NCI-H748 (cell line): ENCODE results near the gene MED27.

Source experiments
- DNase-seq: peaks from one replicate; lab custom pipeline; 2025; ENCODE audit not compliant: unreplicated experiment; lab: John Stamatoyannopoulos, UW

The MED27 gene

GRCh38 chr9:132044176-132044875, 35.3 kb downstream of the MED27 start:
- no peak for DNase-seq

- DNase-seq = no peak
Observed at GRCh38 chr9:132043708-132044107, 36.0 kb downstream of the MED27 start.

GRCh38 chr9:132042324-132042723, 37.3 kb downstream of the MED27 start:
- no peak for DNase-seq

- DNase-seq = no peak
Observed at GRCh38 chr9:132041798-132042197, 37.9 kb downstream of the MED27 start.

GRCh38 chr9:132040808-132041207, 38.9 kb downstream of the MED27 start:
- no peak for DNase-seq

GRCh38 chr9:132040246-132040645, 39.4 kb downstream of the MED27 start:
- no peak for DNase-seq

GRCh38 chr9:132039284-132039683, 40.4 kb downstream of the MED27 start:
- no peak for DNase-seq

- peak; percentile 84 for DNase-seq
Observed at GRCh38 chr9:132037458-132037857, 42.2 kb downstream of the MED27 start.

GRCh38 chr9:132036521-132036920, 43.1 kb downstream of the MED27 start:
- no peak for DNase-seq

GRCh38 chr9:132035679-132036078, 44.0 kb downstream of the MED27 start:
- no peak for DNase-seq

GRCh38 chr9:132032238-132032950, 47.3 kb downstream of the MED27 start:
- DNase-seq = no peak

- no peak for DNase-seq
Observed at GRCh38 chr9:132031467-132032237, 48.0 kb downstream of the MED27 start.

- peak; percentile 25 for DNase-seq
Observed at GRCh38 chr9:132030626-132031325, 48.9 kb downstream of the MED27 start.

GRCh38 chr9:132027752-132028663, 51.7 kb downstream of the MED27 start:
- no peak for DNase-seq

GRCh38 chr9:132026932-132027585, 52.6 kb downstream of the MED27 start:
- no peak for DNase-seq

GRCh38 chr9:132025766-132026165, 53.9 kb downstream of the MED27 start:
- no peak for DNase-seq

GRCh38 chr9:132024589-132024988, 55.1 kb downstream of the MED27 start:
- no peak for DNase-seq

- DNase-seq = no peak
Observed at GRCh38 chr9:132023419-132024180, 56.1 kb downstream of the MED27 start.
